Stimulated activated CD4-positive, alpha-beta T cell treated with anti-CD3 and anti-CD28 coated beads, TNF-alpha, amount 100 ng/mL, for 4 hours (primary cell): ENCODE results near the gene RAI1.

ENCODE experiments used
- DNase-seq, 3 experiments: peaks; one replicate each; pipeline ENCODE4 v3.0.0-alpha.2; 2020; ENCODE audit warnings: low read depth in 3 of 3

Gene RAI1

GRCh38 chr17:17732892-17733670 is 51.8 kb downstream of the RAI1 start:
- no peak for DNase-seq

DNA sequence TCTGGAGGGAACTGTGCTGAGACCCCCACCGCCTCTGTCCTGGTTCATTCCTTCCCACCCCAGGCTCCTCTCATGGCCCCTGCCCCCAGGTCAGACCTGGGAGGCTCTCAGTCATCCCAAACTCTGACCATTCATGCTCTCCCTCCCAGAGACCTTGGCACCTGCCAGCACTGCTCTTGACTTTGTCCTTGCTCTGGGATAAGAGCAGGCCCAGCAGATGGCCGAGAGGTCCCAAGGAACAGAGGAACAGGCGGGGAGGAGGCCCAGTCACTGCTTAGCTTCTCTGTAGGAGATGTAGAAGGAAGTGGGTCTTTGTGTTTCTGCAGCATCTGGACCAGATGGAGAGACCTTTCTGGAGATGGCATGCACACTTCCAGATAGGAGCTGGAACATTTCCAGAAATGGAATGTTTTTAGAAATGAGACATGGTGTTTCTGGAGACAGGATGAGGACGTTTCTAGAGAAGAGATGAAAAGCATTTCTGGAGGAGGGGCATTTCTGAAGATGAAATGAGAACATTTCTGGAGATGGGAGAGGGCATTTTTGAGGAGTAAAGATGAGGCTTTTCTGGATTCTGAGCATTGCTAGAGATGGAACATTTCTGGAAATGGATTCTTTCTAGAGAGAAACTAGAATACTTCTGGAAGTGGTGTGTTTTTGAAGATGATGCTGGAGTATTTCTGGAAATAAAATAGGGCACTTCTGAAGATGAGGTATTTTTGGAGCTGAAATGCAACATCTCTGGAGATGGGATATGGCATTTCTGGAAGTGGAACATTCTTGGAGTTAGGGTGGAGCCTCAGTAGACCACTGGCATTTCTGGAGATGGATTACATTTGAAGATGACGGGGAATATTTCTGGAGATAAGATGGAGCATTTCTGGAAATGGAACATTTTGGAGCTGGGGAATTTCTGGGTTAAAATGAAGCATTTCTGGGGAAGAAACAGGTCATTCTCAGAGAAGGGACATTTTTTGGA is 55.2 kb downstream of the RAI1 start:
- no peak for DNase-seq

- DNase-seq, result no peak
Observed at GRCh38 chr17:17737961-17738894, 57.0 kb downstream of the RAI1 start.

DNA sequence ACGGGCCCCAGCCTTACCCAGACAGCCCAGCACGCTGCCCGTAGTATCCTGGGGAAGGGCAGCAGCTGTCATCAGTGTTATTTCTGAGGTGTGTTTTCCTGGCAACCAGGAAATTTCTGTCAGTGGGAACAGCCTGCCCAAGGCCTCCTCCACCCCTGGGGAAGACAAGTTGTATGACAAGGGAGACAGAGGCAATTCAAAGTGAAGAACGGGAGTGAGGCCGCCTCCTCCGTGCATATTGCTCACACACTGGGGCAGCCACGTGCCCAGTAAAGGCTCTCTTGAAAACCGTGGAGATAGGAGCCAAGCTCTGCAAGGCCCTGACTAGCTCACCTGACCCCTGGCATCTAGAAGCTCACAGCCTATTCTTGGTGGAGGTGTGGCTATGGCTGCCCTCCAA is 57.6 kb downstream of the RAI1 start:
- DNase-seq, result no peak

DNA sequence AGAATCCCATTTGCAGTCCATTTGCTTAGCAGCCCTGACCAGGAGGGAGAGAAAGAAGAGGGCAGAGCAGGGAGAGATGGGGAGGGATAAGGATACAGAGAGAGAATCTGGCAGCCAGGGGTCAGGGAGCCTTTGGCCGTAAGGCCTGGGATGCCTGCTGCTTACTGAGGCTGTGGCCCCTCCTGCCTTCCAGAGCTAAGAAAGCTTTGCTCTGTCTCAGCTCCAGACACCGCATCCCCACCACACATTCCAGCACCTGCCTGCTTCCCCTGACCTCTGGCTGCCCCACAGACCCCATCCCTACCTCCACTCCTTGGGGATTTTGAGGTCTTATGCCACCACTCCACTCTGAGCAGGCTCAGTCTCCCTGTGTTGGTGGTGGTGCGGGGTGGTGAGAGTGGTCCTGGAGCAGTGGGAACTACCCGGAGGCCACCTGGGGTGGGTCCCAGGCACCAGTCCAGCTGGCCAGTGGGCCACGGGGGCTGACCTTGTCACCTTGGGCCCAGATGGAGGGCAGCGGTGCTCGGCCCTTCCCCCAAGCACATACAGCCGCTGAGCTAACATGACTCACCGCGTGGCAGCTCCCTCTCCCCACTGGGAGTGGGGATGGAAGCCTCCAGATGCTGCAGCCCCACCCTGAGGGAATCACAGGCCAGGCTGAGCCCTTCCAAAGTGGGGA is 58.3 kb downstream of the RAI1 start:
- no peak for DNase-seq

- DNase-seq, result peak in 2 of 3 experiments; percentile 42 to 50
Observed at GRCh38 chr17:17740615-17741348, 59.5 kb downstream of the RAI1 start.

- DNase-seq, result no peak
Observed at GRCh38 chr17:17741349-17742023, 60.2 kb downstream of the RAI1 start.

GRCh38 chr17:17742133-17742621 is 60.9 kb downstream of the RAI1 start:
- no peak for DNase-seq

GRCh38 chr17:17742688-17743390 is 61.6 kb downstream of the RAI1 start:
- no peak for DNase-seq

- DNase-seq, result no peak
Observed at GRCh38 chr17:17743391-17744112, 62.3 kb downstream of the RAI1 start.

DNA sequence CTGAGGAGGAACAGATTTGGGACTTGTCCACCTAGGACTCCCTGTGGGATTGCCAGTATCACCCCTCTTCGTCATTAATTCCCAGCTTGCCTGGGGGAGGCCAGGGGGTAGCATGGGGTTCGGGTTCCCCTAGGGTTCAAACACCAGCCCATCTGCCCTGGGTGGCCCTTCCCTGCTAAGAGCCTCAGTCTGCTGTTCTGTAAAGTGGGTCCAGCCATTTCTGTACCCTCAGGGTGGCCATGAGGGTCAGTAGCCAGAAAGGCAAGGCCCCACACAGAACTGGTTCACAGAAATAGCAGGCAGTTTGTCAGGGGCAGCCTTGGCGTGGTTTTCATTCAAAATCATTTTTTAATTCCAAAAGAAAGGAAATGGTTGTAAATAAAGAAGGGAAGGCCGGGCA is 62.9 kb downstream of the RAI1 start:
- no peak for DNase-seq

DNA sequence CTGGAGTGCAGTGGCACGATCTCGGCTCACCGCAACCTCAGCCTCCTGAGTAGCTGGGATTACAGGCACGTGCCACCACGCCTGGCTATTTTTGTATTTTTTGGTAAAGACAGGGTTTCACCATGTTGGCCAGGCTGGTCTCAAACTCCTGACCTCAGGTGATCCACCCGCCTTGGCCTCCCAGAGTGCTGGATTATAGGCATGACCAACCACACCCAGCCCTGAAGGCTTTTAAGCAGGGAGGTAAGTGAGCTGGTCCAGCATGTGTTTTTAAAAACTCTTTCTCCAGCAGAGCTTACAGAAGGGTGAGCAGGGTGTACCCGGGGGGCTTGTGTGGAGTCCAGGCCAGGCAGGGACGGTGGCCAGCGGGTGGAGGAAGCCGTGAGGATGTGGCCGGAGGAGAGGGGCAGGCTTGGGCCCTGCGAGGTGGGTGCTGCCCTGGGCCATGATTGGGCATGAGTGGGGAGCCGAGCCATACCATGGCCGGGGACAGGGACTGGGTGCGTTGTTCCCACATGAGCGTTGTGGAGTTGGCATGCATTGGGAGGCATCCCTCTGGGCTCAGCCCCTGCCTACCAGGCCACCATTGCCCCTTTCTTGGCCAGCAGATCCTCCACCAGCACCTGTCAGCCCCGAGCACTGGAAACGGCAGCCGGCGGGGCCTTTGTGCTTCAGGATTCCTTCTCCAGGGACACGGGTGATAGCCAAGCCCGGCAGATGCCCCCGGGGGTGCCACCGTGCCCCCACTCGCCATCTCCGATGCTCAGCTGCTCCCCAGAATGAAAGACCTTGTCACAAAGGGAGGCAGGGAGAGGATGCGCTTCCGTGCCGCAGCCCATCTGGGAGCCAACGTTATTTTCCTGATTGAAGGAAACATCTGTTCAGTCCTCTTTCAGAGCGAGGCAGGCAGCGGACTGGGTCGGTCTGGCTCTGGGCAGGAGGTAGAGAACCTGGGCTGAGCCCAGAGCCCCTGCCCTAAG is 64.5 kb downstream of the RAI1 start:
- no peak for DNase-seq

DNA sequence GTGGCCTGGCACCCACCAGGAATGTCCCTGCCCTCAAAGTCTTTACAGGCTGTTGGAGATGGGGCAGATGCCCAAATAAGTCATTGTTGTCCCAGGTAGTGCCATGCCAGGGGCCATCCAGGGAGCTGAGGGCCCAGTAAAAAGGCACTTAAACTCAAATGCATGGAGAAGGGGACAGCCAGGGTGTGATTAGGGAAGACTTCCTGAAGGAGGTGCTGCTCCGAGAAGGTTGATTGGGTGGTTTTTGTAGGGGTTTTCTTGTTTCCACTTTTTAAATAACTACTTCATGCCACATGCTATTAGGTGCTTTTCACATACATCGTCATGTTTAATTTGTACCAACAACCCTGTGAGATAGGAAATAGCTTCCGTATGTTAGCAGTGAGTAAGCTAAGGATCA is 66.9 kb downstream of the RAI1 start:
- no peak for DNase-seq

- DNase-seq, result no peak
Observed at GRCh38 chr17:17748604-17749003, 67.3 kb downstream of the RAI1 start.

GRCh38 chr17:17749025-17749772 is 67.9 kb downstream of the RAI1 start:
- no peak for DNase-seq

GRCh38 chr17:17749921-17750320 is 68.7 kb downstream of the RAI1 start:
- DNase-seq, result peak in 1 of 3 experiments; percentile 25
